Measurements from ENCODE around the gene GADD45GIP1. TPM values are rescaled to one million over a fixed set of nuclear protein-coding genes. Genes with fewer than 3 reads are reported as not detected.
"Not testable (repeated sequence)": the region's sequence is repeated elsewhere in the genome, so short reads cannot be mapped to it uniquely, and the experiment has no call there.

The GADD45GIP1 gene
- total RNA-seq, 1 donor from 2014 or later, result 33.7 TPM

- intact Hi-C loops (cut with DNase I), result no loop called here
- ATAC-seq (peak; percentile 83), DNase-seq (ENCODE audit: missing footprints) (peak; percentile 94)
Observed at GRCh38 chr19:12933287-12934072, 23.5 kb downstream of the GADD45GIP1 start, which contains the start of gene FARSA. FARSA (minus strand) TSS chr19:12933711; CDS start chr19:12933696, 15 bp downstream.

- DNase-seq (ENCODE audit: missing footprints), result no peak
- ATAC-seq, result no peak
- intact Hi-C loops (cut with DNase I), result no loop called here
Observed at GRCh38 chr19:12932392-12933286, 24.4 kb downstream of the GADD45GIP1 start.

GRCh38 chr19:12930002-12930645 lies 26.9 kb downstream of the GADD45GIP1 start:
- ATAC-seq, result no peak
- intact Hi-C loops (cut with DNase I), result no loop called here
- DNase-seq (ENCODE audit: missing footprints), result no peak

- intact Hi-C loops (cut with DNase I), result no loop called here
- no peak for ATAC-seq
Observed at GRCh38 chr19:12924621-12925310, 32.3 kb downstream of the GADD45GIP1 start.

GRCh38 chr19:12922959-12923358 lies 34.1 kb downstream of the GADD45GIP1 start:
- ATAC-seq (no peak), DNase-seq (ENCODE audit: missing footprints) (no peak)

More at GRCh38 chr19:12924621-12925310, 32.3 kb downstream of the GADD45GIP1 start:
- no peak for DNase-seq (ENCODE audit: missing footprints)

GRCh38 chr19:12921047-12921446 lies 36.0 kb downstream of the GADD45GIP1 start:
- DNase-seq (ENCODE audit: missing footprints) (no peak), ATAC-seq (no peak)
- intact Hi-C loops (cut with DNase I), result no loop called here

More at GRCh38 chr19:12922959-12923358, 34.1 kb downstream of the GADD45GIP1 start:
- intact Hi-C loops (cut with DNase I), result no loop called here

GRCh38 chr19:12918253-12918652 lies 38.8 kb downstream of the GADD45GIP1 start:
- intact Hi-C loops (cut with DNase I), result loop anchor here (2.0 kb wide), 1 partner anchor 27 kb away; the partner anchor contains the start of gene GCDH
- DNase-seq (ENCODE audit: missing footprints) (no peak), ATAC-seq (no peak)

GRCh38 chr19:12915860-12916259 lies 41.2 kb downstream of the GADD45GIP1 start:
- ATAC-seq; DNase-seq (ENCODE audit: missing footprints); intact Hi-C loops (cut with DNase I): not testable (repeated sequence)

GRCh38 chr19:12913851-12914690 lies 43.0 kb downstream of the GADD45GIP1 start:
- no peak for ATAC-seq
- intact Hi-C loops (cut with DNase I), result no loop called here
- DNase-seq (ENCODE audit: missing footprints), result no peak

- intact Hi-C loops (cut with DNase I), result no loop called here
- ATAC-seq (peak; percentile 84), DNase-seq (ENCODE audit: missing footprints) (peak; percentile 81)
Observed at GRCh38 chr19:12913011-12913561, 43.9 kb downstream of the GADD45GIP1 start.

- DNase-seq (ENCODE audit: missing footprints) (no peak), ATAC-seq (no peak)
- intact Hi-C loops (cut with DNase I), result no loop called here
Observed at GRCh38 chr19:12912571-12912970, 44.5 kb downstream of the GADD45GIP1 start.

GRCh38 chr19:12907166-12907565 lies 49.9 kb downstream of the GADD45GIP1 start:
- ATAC-seq, result no peak
- no peak for DNase-seq (ENCODE audit: missing footprints)
- intact Hi-C loops (cut with DNase I), result no loop called here

Small RNA genes lying within 50 kb of the gene (microRNA-seq; reads per million reads assigned to microRNA genes)
- gene MIR5695 (not detected), gene MIR6515 (1.1 reads per million)

Other genes with a start within 250 kb of the GADD45GIP1 start
- gene TNPO2, start 233.3 kb downstream of the GADD45GIP1 start, total RNA-seq, result 35.1 TPM
- 133 TPM for gene TRIR, start 222.5 kb downstream of the GADD45GIP1 start, total RNA-seq
- gene GET3, start 219.7 kb downstream of the GADD45GIP1 start, total RNA-seq, result 65.8 TPM
- gene BEST2, start 205.4 kb downstream of the GADD45GIP1 start, total RNA-seq, result not detected
- 51.6 TPM for gene HOOK2, start 181.7 kb downstream of the GADD45GIP1 start, total RNA-seq
- 25.0 TPM for gene JUNB, start 165.7 kb downstream of the GADD45GIP1 start, total RNA-seq
- 692 TPM for gene PRDX2, start 155.4 kb downstream of the GADD45GIP1 start, total RNA-seq
- 1.7 TPM for gene THSD8, start 155.2 kb downstream of the GADD45GIP1 start, total RNA-seq
- 6.3 TPM for gene RNASEH2A, start 150.6 kb downstream of the GADD45GIP1 start, total RNA-seq
- gene RTBDN, start 122.6 kb downstream of the GADD45GIP1 start, total RNA-seq, result not detected
- 0.22 TPM for gene MAST1, start 118.7 kb downstream of the GADD45GIP1 start, total RNA-seq
- 18.8 TPM for gene DNASE2, start 75.8 kb downstream of the GADD45GIP1 start, total RNA-seq
- not detected for gene KLF1, start 70.0 kb downstream of the GADD45GIP1 start, total RNA-seq
- 33.4 TPM for gene GCDH, start 66.1 kb downstream of the GADD45GIP1 start, total RNA-seq
- gene SYCE2, start 37.9 kb downstream of the GADD45GIP1 start, total RNA-seq, result not detected
- 37.6 TPM for gene FARSA, start 23.5 kb downstream of the GADD45GIP1 start, total RNA-seq
- 496 TPM for gene CALR, start 18.6 kb downstream of the GADD45GIP1 start, total RNA-seq
- 171 TPM for gene RAD23A, start 11.4 kb downstream of the GADD45GIP1 start, total RNA-seq
- 9.9 TPM for gene DAND5, start 12.4 kb upstream of the GADD45GIP1 start, total RNA-seq
- gene NFIX, start 38.3 kb upstream of the GADD45GIP1 start, total RNA-seq, result 159 TPM
- gene LYL1, start 145.6 kb upstream of the GADD45GIP1 start, total RNA-seq, result 9.4 TPM
- gene TRMT1, start 159.5 kb upstream of the GADD45GIP1 start, total RNA-seq, result 21.1 TPM
- 54.0 TPM for gene NACC1, start 161.0 kb upstream of the GADD45GIP1 start, total RNA-seq
- 34.5 TPM for gene STX10, start 193.2 kb upstream of the GADD45GIP1 start, total RNA-seq
- 18.8 TPM for gene IER2, start 193.2 kb upstream of the GADD45GIP1 start, total RNA-seq

All from Right ventricle myocardium inferior (tissue), 1 donor.